Activated CD4-positive, alpha-beta memory T cell treated with anti-CD3 and anti-CD28 coated beads, Interleukin-2, amount 10 ng/mL, durations not matched to agents 7 days and 5 days (primary cell): ENCODE measurements around the gene ADRM1. TPM values are rescaled to one million over a fixed set of nuclear protein-coding genes. Genes with fewer than 3 reads are reported as not detected.

ENCODE experiments used
- CTCF ChIA-PET: fragments of 350-600 bp; sonication (Branson Sonifier 250); formaldehyde crosslinking; loops from one replicate; lab custom pipeline; 2021; ENCODE audit warnings: antibody characterized with exemption, inconsistent platforms; lab: Charles Lee
- POLR2A ChIA-PET: fragments of 350-600 bp; sonication (Branson Sonifier 250); formaldehyde crosslinking; loops from one replicate; lab custom pipeline; 2021; ENCODE audit warnings: antibody characterized with exemption; lab: Charles Lee
- DNase-seq: peaks from one replicate; pipeline ENCODE4 v3.0.0-alpha.2; 2020
- H3K27ac Mint-ChIP-seq: one replicate; pipeline ENCODE4 v1.8.0; 2021; ENCODE audit warnings: mild to moderate bottlenecking, mixed read lengths
- H3K27me3 Mint-ChIP-seq: one replicate; pipeline ENCODE4 v1.8.0; 2021; ENCODE audit warnings: mixed read lengths
- H3K36me3 Mint-ChIP-seq: one replicate; pipeline ENCODE4 v1.8.0; 2021; ENCODE audit warnings: low read depth, mixed read lengths
- H3K4me1 Mint-ChIP-seq: one replicate; pipeline ENCODE4 v1.8.0; 2021; ENCODE audit warnings: mixed read lengths
- H3K4me3 Mint-ChIP-seq: one replicate; pipeline ENCODE4 v1.8.0; 2021; ENCODE audit warnings: mild to moderate bottlenecking, mixed read lengths
- H3K9me3 Mint-ChIP-seq: one replicate; pipeline ENCODE4 v1.8.0; 2021; ENCODE audit warnings: mixed read lengths
- total RNA-seq, 2 experiments: library from RNA; stranded (reverse); gene quantifications; one replicate each; pipeline ENCODE4 v1.2.3, GENCODE V29; 2021

ADRM1 gene
- total RNA-seq, 2 experiments from 2014 or later, result 90.1 to 91.0 TPM

- no peaks in the 10 kb centered on the region for H3K27me3 Mint-ChIP-seq
- no peaks in the 10 kb centered on the region for H3K4me1 Mint-ChIP-seq
- peaks cover 13% of the 10 kb centered on the region for H3K36me3 Mint-ChIP-seq
- POLR2A ChIA-PET, result no interaction called here
- no peak overlapping the region for H3K27ac Mint-ChIP-seq
- no peaks in the 10 kb centered on the region for H3K9me3 Mint-ChIP-seq
- CTCF ChIA-PET, result no interaction called here
- no peak overlapping the region for H3K4me3 Mint-ChIP-seq
- no peak for DNase-seq
These were observed 9.2 kb downstream of the ADRM1 start for GRCh38 chr20:62311832-62312661.

- Mint-ChIP-seq H3K27ac (no peak overlapping the region), H3K9me3 (no peaks in the 10 kb centered on the region), H3K4me3 (no peak overlapping the region), H3K36me3 (peaks cover 13% of the 10 kb centered on the region), H3K4me1 (no peaks in the 10 kb centered on the region), H3K27me3 (no peaks in the 10 kb centered on the region)
- POLR2A ChIA-PET, result no interaction called here
- CTCF ChIA-PET, result no interaction called here
- no peak for DNase-seq
These were observed 9.8 kb downstream of the ADRM1 start for GRCh38 chr20:62312662-62312977.

- ChIA-PET CTCF (no interaction called here), POLR2A (no interaction called here)
- Mint-ChIP-seq H3K4me1 (no peaks in the 10 kb centered on the region), H3K4me3 (no peak overlapping the region), H3K9me3 (no peaks in the 10 kb centered on the region), H3K36me3 (peaks cover 9% of the 10 kb centered on the region), H3K27ac (no peak overlapping the region), H3K27me3 (no peaks in the 10 kb centered on the region)
- DNase-seq, result no peak
These were observed 10.2 kb downstream of the ADRM1 start for GRCh38 chr20:62313021-62313420.

- no peak for DNase-seq
- no peak overlapping the region for H3K27ac Mint-ChIP-seq
- ChIA-PET CTCF (no interaction called here), POLR2A (interaction anchor here (1.3 kb wide), 1 partner anchor 8 kb away, joined by 3 read pairs; no protein-coding TSS in a partner anchor)
- no peaks in the 10 kb centered on the region for H3K4me1 Mint-ChIP-seq
- H3K4me3 Mint-ChIP-seq, result no peak overlapping the region
- H3K9me3 Mint-ChIP-seq, result no peaks in the 10 kb centered on the region
- no peaks in the 10 kb centered on the region for H3K27me3 Mint-ChIP-seq
- peaks cover 4% of the 10 kb centered on the region for H3K36me3 Mint-ChIP-seq
These were observed 10.9 kb downstream of the ADRM1 start for GRCh38 chr20:62313460-62314338.

GRCh38 chr20:62314339-62314638 lies 11.5 kb downstream of the ADRM1 start:
- H3K4me3 Mint-ChIP-seq, result no peak overlapping the region
- DNase-seq, result no peak
- H3K9me3 Mint-ChIP-seq, result no peaks in the 10 kb centered on the region
- H3K27ac Mint-ChIP-seq, result no peak overlapping the region
- H3K27me3 Mint-ChIP-seq, result no peaks in the 10 kb centered on the region
- ChIA-PET POLR2A (interaction anchor here (1.3 kb wide), 1 partner anchor 9 kb away, joined by 3 read pairs; no protein-coding TSS in a partner anchor), CTCF (no interaction called here)
- no peaks in the 10 kb centered on the region for H3K36me3 Mint-ChIP-seq
- H3K4me1 Mint-ChIP-seq, result no peaks in the 10 kb centered on the region

- ChIA-PET CTCF (no interaction called here), POLR2A (interaction anchor here (1.3 kb wide), 1 partner anchor 9 kb away, joined by 3 read pairs; no protein-coding TSS in a partner anchor)
- no peak for DNase-seq
- H3K27ac Mint-ChIP-seq, result no peak overlapping the region
- H3K9me3 Mint-ChIP-seq, result no peaks in the 10 kb centered on the region
- H3K36me3 Mint-ChIP-seq, result no peaks in the 10 kb centered on the region
- no peaks in the 10 kb centered on the region for H3K4me1 Mint-ChIP-seq
- no peaks in the 10 kb centered on the region for H3K27me3 Mint-ChIP-seq
- no peak overlapping the region for H3K4me3 Mint-ChIP-seq
These were observed 12.0 kb downstream of the ADRM1 start for GRCh38 chr20:62314711-62315302.

GRCh38 chr20:62315773-62316172 lies 13.0 kb downstream of the ADRM1 start:
- H3K4me3 Mint-ChIP-seq, result no peak overlapping the region
- POLR2A ChIA-PET, result no interaction called here
- H3K4me1 Mint-ChIP-seq, result no peaks in the 10 kb centered on the region
- CTCF ChIA-PET, result no interaction called here
- H3K27me3 Mint-ChIP-seq, result no peaks in the 10 kb centered on the region
- H3K27ac Mint-ChIP-seq, result no peak overlapping the region
- DNase-seq, result no peak
- no peaks in the 10 kb centered on the region for H3K9me3 Mint-ChIP-seq
- H3K36me3 Mint-ChIP-seq, result no peaks in the 10 kb centered on the region

- no peak overlapping the region for H3K27ac Mint-ChIP-seq
- ChIA-PET CTCF (no interaction called here), POLR2A (no interaction called here)
- H3K36me3 Mint-ChIP-seq, result no peaks in the 10 kb centered on the region
- H3K27me3 Mint-ChIP-seq, result no peaks in the 10 kb centered on the region
- no peaks in the 10 kb centered on the region for H3K9me3 Mint-ChIP-seq
- H3K4me3 Mint-ChIP-seq, result no peak overlapping the region
- no peaks in the 10 kb centered on the region for H3K4me1 Mint-ChIP-seq
- DNase-seq, result no peak
These were observed 13.8 kb downstream of the ADRM1 start for GRCh38 chr20:62316331-62317166.

- Mint-ChIP-seq H3K4me1 (no peaks in the 10 kb centered on the region), H3K27me3 (no peaks in the 10 kb centered on the region), H3K4me3 (no peak overlapping the region), H3K27ac (no peak overlapping the region), H3K36me3 (no peaks in the 10 kb centered on the region), H3K9me3 (no peaks in the 10 kb centered on the region)
- ChIA-PET POLR2A (no interaction called here), CTCF (no interaction called here)
- no peak for DNase-seq
These were observed 14.4 kb downstream of the ADRM1 start for GRCh38 chr20:62317167-62317655.

- H3K9me3 Mint-ChIP-seq, result no peaks in the 10 kb centered on the region
- no peak overlapping the region for H3K4me3 Mint-ChIP-seq
- no peak overlapping the region for H3K27ac Mint-ChIP-seq
- ChIA-PET CTCF (no interaction called here), POLR2A (no interaction called here)
- H3K36me3 Mint-ChIP-seq, result no peaks in the 10 kb centered on the region
- H3K4me1 Mint-ChIP-seq, result no peaks in the 10 kb centered on the region
- no peak for DNase-seq
- no peaks in the 10 kb centered on the region for H3K27me3 Mint-ChIP-seq
These were observed 15.9 kb downstream of the ADRM1 start for GRCh38 chr20:62318400-62319345.

- Mint-ChIP-seq H3K36me3 (no peaks in the 10 kb centered on the region), H3K27ac (no peak overlapping the region), H3K4me1 (no peaks in the 10 kb centered on the region), H3K4me3 (no peak overlapping the region), H3K9me3 (no peaks in the 10 kb centered on the region), H3K27me3 (no peaks in the 10 kb centered on the region)
- CTCF ChIA-PET, result no interaction called here
- POLR2A ChIA-PET, result no interaction called here
- DNase-seq, result no peak
These were observed 16.6 kb downstream of the ADRM1 start for GRCh38 chr20:62319346-62319909.
